ENCODE data around the gene MRNIP. TPM values are rescaled to one million over a fixed set of nuclear protein-coding genes. Genes with fewer than 3 reads are reported as not detected.

The MRNIP gene
- total RNA-seq, 1 experiment from 2014 or later: 31.1 TPM

DNA sequence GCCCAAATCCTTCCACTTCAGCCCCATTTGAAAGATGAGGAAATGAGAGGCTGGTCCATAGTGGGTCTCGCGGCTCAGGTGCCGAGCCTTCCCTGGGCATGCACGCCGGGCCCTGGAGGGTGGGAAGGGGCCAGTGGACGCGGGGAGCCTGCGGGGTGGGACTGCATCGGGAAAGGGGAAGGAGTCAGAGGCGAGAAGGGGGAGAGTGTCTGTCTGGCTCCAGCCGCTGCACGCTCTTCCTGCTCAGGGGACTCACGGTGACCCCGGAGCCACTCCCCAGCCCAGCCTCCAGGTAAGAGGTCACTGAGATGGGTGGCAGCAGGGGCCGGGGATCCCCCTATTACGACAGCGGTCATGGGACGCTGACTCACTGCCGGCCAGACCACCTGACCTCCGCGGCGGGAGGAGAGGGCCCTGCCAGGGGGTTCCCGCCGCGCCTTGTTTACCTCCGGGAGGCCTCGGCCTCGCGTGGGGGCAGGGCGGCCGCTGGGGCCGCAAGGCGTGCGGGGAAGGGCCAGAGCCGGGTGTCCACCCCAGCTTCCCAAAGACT is 39.8 kb downstream of the MRNIP start:
- H3K27ac ChIP-seq (ENCODE audit: insufficient read length, low read depth, low read length): no peak overlapping the region
- H2BK120ac ChIP-seq (ENCODE audit: low read depth, low read length, poor library complexity, severe bottlenecking): no peak overlapping the region
- TF ChIP-seq, protein P1, sequence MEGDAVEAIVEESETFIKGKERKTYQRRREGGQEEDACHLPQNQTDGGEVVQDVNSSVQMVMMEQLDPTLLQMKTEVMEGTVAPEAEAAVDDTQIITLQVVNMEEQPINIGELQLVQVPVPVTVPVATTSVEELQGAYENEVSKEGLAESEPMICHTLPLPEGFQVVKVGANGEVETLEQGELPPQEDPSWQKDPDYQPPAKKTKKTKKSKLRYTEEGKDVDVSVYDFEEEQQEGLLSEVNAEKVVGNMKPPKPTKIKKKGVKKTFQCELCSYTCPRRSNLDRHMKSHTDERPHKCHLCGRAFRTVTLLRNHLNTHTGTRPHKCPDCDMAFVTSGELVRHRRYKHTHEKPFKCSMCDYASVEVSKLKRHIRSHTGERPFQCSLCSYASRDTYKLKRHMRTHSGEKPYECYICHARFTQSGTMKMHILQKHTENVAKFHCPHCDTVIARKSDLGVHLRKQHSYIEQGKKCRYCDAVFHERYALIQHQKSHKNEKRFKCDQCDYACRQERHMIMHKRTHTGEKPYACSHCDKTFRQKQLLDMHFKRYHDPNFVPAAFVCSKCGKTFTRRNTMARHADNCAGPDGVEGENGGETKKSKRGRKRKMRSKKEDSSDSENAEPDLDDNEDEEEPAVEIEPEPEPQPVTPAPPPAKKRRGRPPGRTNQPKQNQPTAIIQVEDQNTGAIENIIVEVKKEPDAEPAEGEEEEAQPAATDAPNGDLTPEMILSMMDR (conservative IDR thresholded peaks at IDR 0.05): no peak
- no peak overlapping the region for H4K91ac ChIP-seq (ENCODE audit: insufficient read length, low read depth, low read length)
- peak; percentile 91 for DNase-seq
- H3T11ph ChIP-seq (ENCODE audit: low read length): no peak overlapping the region
- peak overlapping the region in 1 of 3 experiments; percentile 73; a peak in 2 of 7 replicates for H3K27ac Mint-ChIP-seq
- no peak overlapping the region for H3K23ac ChIP-seq (ENCODE audit: insufficient read length, low read depth, low read length)
- H2BK12ac ChIP-seq (ENCODE audit: insufficient read length, low read depth, low read length): no peak overlapping the region
- H2AK5ac ChIP-seq (ENCODE audit: insufficient read length, low read length): no peak overlapping the region
- no peaks in the 10 kb centered on the region for H3K9me3 ChIP-seq (ENCODE audit: control insufficient read depth, low read depth, low read length)
- no peak overlapping the region for H4K8ac ChIP-seq (replicated peaks; ENCODE audit: insufficient read length, low read depth, low read length)
- no peaks in the 10 kb centered on the region for H3K27me3 ChIP-seq (ENCODE audit: insufficient read depth, low read length)
- peaks cover 9% of the 10 kb centered on the region; the same call in 1 of the 2 replicates for H3K79me2 ChIP-seq (ENCODE audit: insufficient read depth, low read length)
- peaks cover 3% of the 10 kb centered on the region; the same call in 1 of the 2 replicates for H3K4me1 ChIP-seq (ENCODE audit: insufficient read depth, low read length)
- H2BK5ac ChIP-seq (ENCODE audit: insufficient read length, low read length): no peak overlapping the region
- no peak overlapping the region for H4K5ac ChIP-seq (ENCODE audit: insufficient read length, low read depth, low read length)
- H3K79me1 ChIP-seq (ENCODE audit: insufficient read depth, low read depth, low read length, poor library complexity, severe bottlenecking): peaks cover 10% of the 10 kb centered on the region
- no peak overlapping the region for H2AFZ ChIP-seq (ENCODE audit: low read length)
- H3K4ac ChIP-seq (ENCODE audit: low read depth, low read length): no peak overlapping the region
- no peak overlapping the region for H2BK20ac ChIP-seq (ENCODE audit: low read depth, low read length, poor library complexity, severe bottlenecking)
- peaks cover 37 to 38% of the 10 kb centered on the region in 2 experiments for H3K4me1 Mint-ChIP-seq
- no CpG with 5 or more reads among the region's 35 CpGs for WGBS (ENCODE audit: extremely low coverage, insufficient read length, low lambda C conversion rate)
- no peak overlapping the region for H3K56ac ChIP-seq (ENCODE audit: insufficient read length, low read depth, low read length)
- H3K9ac ChIP-seq (ENCODE audit: extremely low read depth, insufficient read length, low read length): no peak overlapping the region
- H2BK15ac ChIP-seq (ENCODE audit: low read depth, low read length): no peak overlapping the region
- no peaks in the 10 kb centered on the region for H4K20me1 ChIP-seq (ENCODE audit: control insufficient read depth, insufficient read depth, insufficient read length)
- H3K4me2 ChIP-seq (ENCODE audit: insufficient read depth, insufficient read length, low read length): peak overlapping the region; percentile 23
- H3K14ac ChIP-seq (ENCODE audit: insufficient read depth, low read length): no peak overlapping the region; the same call in 1 of the 2 replicates
- peak overlapping the region; percentile 53 for H3K18ac ChIP-seq (ENCODE audit: insufficient read length, low read depth, low read length)
- H3K23me2 ChIP-seq (ENCODE audit: insufficient read length, low read depth, low read length, poor library complexity, severe bottlenecking): peaks cover 16% of the 10 kb centered on the region
- peak overlapping the region; percentile 52 to 62 for H3K4me3 Mint-ChIP-seq
- H3K27me3 Mint-ChIP-seq (ENCODE audit: low read depth): peaks cover 13% of the 10 kb centered on the region
- H3K9me3 Mint-ChIP-seq: no peaks in the 10 kb centered on the region; a peak in 2 of 5 replicates
- peaks cover 6 to 23% (median 18%) of the 10 kb centered on the region in 3 experiments for H3K36me3 Mint-ChIP-seq (ENCODE audit: insufficient read depth in 1 of 3, low read depth in 3 of 3)

Measured in H9 (cell line).